ENCODE data around the gene ARF3.

DNA sequence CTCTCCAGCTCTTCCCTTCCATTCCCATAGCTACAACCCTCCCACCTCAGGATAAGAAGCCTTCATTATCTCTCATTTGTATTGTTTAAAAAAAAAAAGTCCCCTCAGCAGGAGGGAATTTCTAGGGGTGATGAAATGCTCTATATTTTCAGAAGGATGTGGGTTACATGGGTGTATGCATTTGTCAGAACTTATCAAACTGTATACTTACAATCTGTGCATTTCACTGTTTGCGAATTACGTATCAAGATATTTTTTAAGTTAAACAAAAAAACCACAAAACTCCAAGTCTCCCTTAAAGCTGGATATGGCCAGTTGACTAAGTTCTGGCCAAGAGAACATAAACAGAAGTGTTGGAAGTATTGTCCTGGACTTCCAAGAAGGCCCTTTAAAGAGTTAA is 30.0 kb downstream of the ARF3 start:
- TF ChIP-seq, protein P1, sequence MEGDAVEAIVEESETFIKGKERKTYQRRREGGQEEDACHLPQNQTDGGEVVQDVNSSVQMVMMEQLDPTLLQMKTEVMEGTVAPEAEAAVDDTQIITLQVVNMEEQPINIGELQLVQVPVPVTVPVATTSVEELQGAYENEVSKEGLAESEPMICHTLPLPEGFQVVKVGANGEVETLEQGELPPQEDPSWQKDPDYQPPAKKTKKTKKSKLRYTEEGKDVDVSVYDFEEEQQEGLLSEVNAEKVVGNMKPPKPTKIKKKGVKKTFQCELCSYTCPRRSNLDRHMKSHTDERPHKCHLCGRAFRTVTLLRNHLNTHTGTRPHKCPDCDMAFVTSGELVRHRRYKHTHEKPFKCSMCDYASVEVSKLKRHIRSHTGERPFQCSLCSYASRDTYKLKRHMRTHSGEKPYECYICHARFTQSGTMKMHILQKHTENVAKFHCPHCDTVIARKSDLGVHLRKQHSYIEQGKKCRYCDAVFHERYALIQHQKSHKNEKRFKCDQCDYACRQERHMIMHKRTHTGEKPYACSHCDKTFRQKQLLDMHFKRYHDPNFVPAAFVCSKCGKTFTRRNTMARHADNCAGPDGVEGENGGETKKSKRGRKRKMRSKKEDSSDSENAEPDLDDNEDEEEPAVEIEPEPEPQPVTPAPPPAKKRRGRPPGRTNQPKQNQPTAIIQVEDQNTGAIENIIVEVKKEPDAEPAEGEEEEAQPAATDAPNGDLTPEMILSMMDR (IDR thresholded peaks at IDR 0.05) = no peak
- no peak for TF ChIP-seq POLR2A (IDR thresholded peaks at IDR 0.05)
